ENCODE measurements around the gene RAD54L. TPM values are rescaled to one million over a fixed set of nuclear protein-coding genes. Genes with fewer than 3 reads are reported as not detected.
A peak's percentile ranks its signal among the peaks of the same experiment; 100 is the strongest.
"Not testable (repeated sequence)": the region's sequence is repeated elsewhere in the genome, so short reads cannot be mapped to it uniquely, and the experiment has no call there.

Gene RAD54L
- total RNA-seq, 1 experiment from 2014 or later = 28.9 TPM

GRCh38 chr1:46315669-46316403 is 68.3 kb downstream of the RAD54L start:
- ATAC-seq = no peak
- DNase-seq (ENCODE audit: low read depth, low spot score) = no peak
- no peak overlapping the region for H3K9ac ChIP-seq (ENCODE audit: low read length)
- H3K36me3 ChIP-seq (ENCODE audit: control insufficient read depth in 1 of 2, insufficient read depth in 2 of 2, low read length in 2 of 2) = peaks cover 31 to 40% of the 10 kb centered on the region in 2 experiments
- H2AFZ ChIP-seq (ENCODE audit: low read depth, low read length, poor library complexity, severe bottlenecking) = no peak overlapping the region
- no peak overlapping the region for H3K4me2 ChIP-seq (ENCODE audit: low read length)
- ChIA-PET CTCF (no interaction called here), RAD21 (ENCODE audit: low non-redundant PET in 1 of 2, low total read pairs in 2 of 2, uncharacterized antibody in 2 of 2, unreplicated experiment in 2 of 2) (interaction anchor here in 1 of 2 experiments (0.7 kb wide), 1 partner anchor 103 kb away, joined by 5 read pairs; no protein-coding TSS in a partner anchor), POLR2A (no interaction called here)
- peaks cover 8% of the 10 kb centered on the region; the same call in 1 of the 2 replicates for H3K79me2 ChIP-seq (ENCODE audit: insufficient read depth, low read length)
- H4K20me1 ChIP-seq (ENCODE audit: insufficient read depth) = no peaks in the 10 kb centered on the region
- H3K9me3 ChIP-seq (ENCODE audit: control insufficient read depth in 1 of 2, insufficient read depth in 1 of 2, low read depth in 1 of 2, low read length in 2 of 2) = no peaks in the 10 kb centered on the region
- intact Hi-C loops (cut with micrococcal nuclease) = no loop called here
- no peaks in the 10 kb centered on the region for H3K4me1 ChIP-seq (ENCODE audit: control insufficient read depth in 1 of 2, insufficient read depth in 2 of 2, low read length in 2 of 2)
- TSS peak; percentile 27 for BruUV-seq (replicated peaks)
- no peaks in the 10 kb centered on the region for H3K9me2 ChIP-seq (ENCODE audit: insufficient read depth)
- H3K27ac ChIP-seq (ENCODE audit: low read depth, low read length) = no peak overlapping the region
- H3K27me3 ChIP-seq (ENCODE audit: insufficient read depth, low read length) = no peaks in the 10 kb centered on the region
- H3K4me3 ChIP-seq (replicated peaks in 1 of 2; ENCODE audit: low read depth in 1 of 2, low read length in 2 of 2) = no peak overlapping the region
- TF ChIP-seq CEBPB (IDR thresholded peaks at IDR 0.05; ENCODE audit: low read depth) (no peak), SRF (IDR thresholded peaks at IDR 0.05; ENCODE audit: low read depth) (no peak), SP1 (IDR thresholded peaks at IDR 0.05; ENCODE audit: low read depth) (no peak), ELF1 (IDR thresholded peaks at IDR 0.05; ENCODE audit: borderline replicate concordance, low read depth) (no peak), JUND (IDR thresholded peaks at IDR 0.05) (no peak), RAD21 (IDR thresholded peaks at IDR 0.05; ENCODE audit: low read depth) (no peak), EGR1 (IDR thresholded peaks at IDR 0.05; ENCODE audit: low read depth) (no peak), CBX3 (IDR thresholded peaks at IDR 0.05; ENCODE audit: low read depth) (no peak), FOSL1 (IDR thresholded peaks at IDR 0.05; ENCODE audit: low read depth) (no peak)

- no peak overlapping the region for H2AFZ ChIP-seq (ENCODE audit: low read depth, low read length, poor library complexity, severe bottlenecking)
- no peaks in the 10 kb centered on the region for H3K27me3 ChIP-seq (ENCODE audit: insufficient read depth, low read length)
- ChIA-PET CTCF (interaction anchor here (1.0 kb wide), 1 partner anchor 16 kb away, joined by 3 read pairs; no protein-coding TSS in a partner anchor), POLR2A (no interaction called here), RAD21 (ENCODE audit: low non-redundant PET in 1 of 2, low total read pairs in 2 of 2, uncharacterized antibody in 2 of 2, unreplicated experiment in 2 of 2) (no interaction called here)
- BruUV-seq (replicated peaks) = no TSS peak
- DNase-seq (ENCODE audit: low read depth, low spot score) (no peak), ATAC-seq (no peak)
- no peaks in the 10 kb centered on the region for H4K20me1 ChIP-seq (ENCODE audit: insufficient read depth)
- H3K9me2 ChIP-seq (ENCODE audit: insufficient read depth) = no peaks in the 10 kb centered on the region
- H3K4me3 ChIP-seq (replicated peaks in 1 of 2; ENCODE audit: low read depth in 1 of 2, low read length in 2 of 2) = no peak overlapping the region
- H3K9ac ChIP-seq (ENCODE audit: low read length) = no peak overlapping the region
- intact Hi-C loops (cut with micrococcal nuclease) = no loop called here
- TF ChIP-seq ZNF274 (IDR thresholded peaks at IDR 0.05; ENCODE audit: low read depth, low read length) (no peak), SP1 (IDR thresholded peaks at IDR 0.05; ENCODE audit: low read depth) (no peak), SIN3A (IDR thresholded peaks at IDR 0.05; ENCODE audit: low read depth) (no peak), MAX (IDR thresholded peaks at IDR 0.05) (no peak), ZFX (IDR thresholded peaks at IDR 0.05) (no peak), CEBPB (IDR thresholded peaks at IDR 0.05; ENCODE audit: low read depth) (no peak), ATF3 (IDR thresholded peaks at IDR 0.05) (no peak)
- H3K79me2 ChIP-seq (ENCODE audit: insufficient read depth, low read length) = peaks cover 8% of the 10 kb centered on the region; the same call in 1 of the 2 replicates
- H3K36me3 ChIP-seq (ENCODE audit: control insufficient read depth in 1 of 2, insufficient read depth in 2 of 2, low read length in 2 of 2) = peaks cover 24 to 30% of the 10 kb centered on the region in 2 experiments; a peak in 3 of 4 replicates
- H3K4me2 ChIP-seq (ENCODE audit: low read length) = no peak overlapping the region
- no peaks in the 10 kb centered on the region for H3K9me3 ChIP-seq (ENCODE audit: control insufficient read depth in 1 of 2, insufficient read depth in 1 of 2, low read depth in 1 of 2, low read length in 2 of 2)
- no peaks in the 10 kb centered on the region for H3K4me1 ChIP-seq (ENCODE audit: control insufficient read depth in 1 of 2, insufficient read depth in 2 of 2, low read length in 2 of 2)
- H3K27ac ChIP-seq (ENCODE audit: low read depth, low read length) = no peak overlapping the region
These were observed 69.8 kb downstream of the RAD54L start for GRCh38 chr1:46317323-46317722.

GRCh38 chr1:46319301-46319700 is 71.7 kb downstream of the RAD54L start:
- intact Hi-C loops (cut with micrococcal nuclease); H3K79me2 ChIP-seq (ENCODE audit: insufficient read depth, low read length); H3K9me3 ChIP-seq (ENCODE audit: control insufficient read depth in 1 of 2, insufficient read depth in 1 of 2, low read depth in 1 of 2, low read length in 2 of 2); H3K9me2 ChIP-seq (ENCODE audit: insufficient read depth); ATAC-seq; H3K4me2 ChIP-seq (ENCODE audit: low read length); H3K4me3 ChIP-seq (replicated peaks in 1 of 2; ENCODE audit: low read depth in 1 of 2, low read length in 2 of 2); H3K27ac ChIP-seq (ENCODE audit: low read depth, low read length); BruUV-seq (replicated peaks); POLR2A ChIA-PET; DNase-seq (ENCODE audit: low read depth, low spot score); CTCF ChIA-PET; RAD21 ChIA-PET (ENCODE audit: low non-redundant PET in 1 of 2, low total read pairs in 2 of 2, uncharacterized antibody in 2 of 2, unreplicated experiment in 2 of 2); H3K4me1 ChIP-seq (ENCODE audit: control insufficient read depth in 1 of 2, insufficient read depth in 2 of 2, low read length in 2 of 2); H3K27me3 ChIP-seq (ENCODE audit: insufficient read depth, low read length); H2AFZ ChIP-seq (ENCODE audit: low read depth, low read length, poor library complexity, severe bottlenecking); H3K9ac ChIP-seq (ENCODE audit: low read length); H4K20me1 ChIP-seq (ENCODE audit: insufficient read depth): not testable (repeated sequence)
- peaks cover 9 to 13% of the 10 kb centered on the region in 2 experiments; a peak in 3 of 4 replicates for H3K36me3 ChIP-seq (ENCODE audit: control insufficient read depth in 1 of 2, insufficient read depth in 2 of 2, low read length in 2 of 2)

All from HCT116 (cell line).